Activated naive CD4-positive, alpha-beta T cell (primary cell): ENCODE data around the gene ITGB4.
A peak's percentile ranks its signal among the peaks of the same experiment; 100 is the strongest.

Experiments
- DNase-seq, 4 experiments: peaks; one replicate each; lab custom pipeline; 2025; lab: John Stamatoyannopoulos, UW

The ITGB4 gene

DNA sequence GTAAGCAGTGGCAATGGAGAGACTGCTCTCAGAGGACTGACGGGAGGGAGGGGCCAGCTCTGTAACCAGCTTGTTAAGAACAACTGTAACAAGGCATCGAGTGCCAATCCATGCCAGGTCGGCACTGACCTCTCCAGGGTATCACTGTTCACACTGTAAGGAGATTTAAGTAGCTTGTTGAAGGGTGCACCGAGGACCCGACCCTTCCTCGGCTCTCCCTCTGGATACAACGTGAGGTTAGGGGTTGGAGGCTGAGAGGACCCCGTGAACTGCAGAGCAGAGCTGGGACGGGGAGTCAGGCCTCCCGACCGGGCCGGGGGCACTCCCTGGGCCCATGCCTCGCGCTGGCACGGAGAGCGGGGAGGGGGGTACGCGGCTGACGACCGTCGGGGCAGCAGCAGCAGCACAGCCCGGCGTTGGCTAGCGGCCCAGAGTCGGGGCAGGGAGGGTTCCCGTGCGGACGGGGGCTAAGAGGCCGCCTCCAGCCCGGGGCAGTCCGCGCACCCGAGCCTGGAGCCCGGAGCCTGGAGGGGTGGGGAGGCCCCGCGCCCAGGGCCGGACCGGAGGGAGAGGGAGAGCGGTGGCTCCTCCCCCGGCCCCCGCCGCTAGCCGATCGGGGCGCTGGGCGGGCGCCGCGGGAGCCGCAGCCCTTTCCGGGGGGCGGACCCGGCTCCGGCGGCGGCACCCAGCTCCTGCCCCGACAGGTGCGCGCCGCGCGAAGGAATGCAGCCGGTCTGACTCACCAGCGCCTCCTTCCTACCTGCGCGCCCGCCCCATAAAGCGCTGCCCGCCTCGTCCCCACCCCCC lies at the start of gene ITGB4:
Gene ITGB4, plus strand, starts transcription at position 804 of the 807 bp plus-strand sequence. CDS start 3,245 bp downstream, outside the sequence.
- DNase-seq: peak in 2 of 4 experiments; percentile 35 to 66

DNA sequence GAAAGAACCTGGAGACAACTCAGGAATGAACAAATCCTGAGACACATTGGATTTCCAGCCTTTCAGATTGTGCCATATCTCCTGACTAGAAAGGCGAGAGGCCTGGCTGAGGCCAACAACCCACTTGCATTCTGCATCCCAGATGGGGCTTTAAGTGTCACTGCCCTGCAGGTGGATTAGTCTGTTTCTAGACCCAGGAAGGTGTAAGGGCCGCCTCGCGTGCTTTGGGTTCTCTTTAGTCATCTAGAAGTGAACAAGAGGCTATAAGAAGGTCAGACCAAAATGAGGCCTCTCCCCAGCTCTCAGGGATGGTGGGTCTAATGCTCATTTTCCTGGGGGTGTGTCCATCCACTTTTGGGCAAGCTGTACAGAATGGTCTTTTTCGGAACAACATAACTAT lies 49.2 kb upstream of the ITGB4 start:
- no peak for DNase-seq

DNA sequence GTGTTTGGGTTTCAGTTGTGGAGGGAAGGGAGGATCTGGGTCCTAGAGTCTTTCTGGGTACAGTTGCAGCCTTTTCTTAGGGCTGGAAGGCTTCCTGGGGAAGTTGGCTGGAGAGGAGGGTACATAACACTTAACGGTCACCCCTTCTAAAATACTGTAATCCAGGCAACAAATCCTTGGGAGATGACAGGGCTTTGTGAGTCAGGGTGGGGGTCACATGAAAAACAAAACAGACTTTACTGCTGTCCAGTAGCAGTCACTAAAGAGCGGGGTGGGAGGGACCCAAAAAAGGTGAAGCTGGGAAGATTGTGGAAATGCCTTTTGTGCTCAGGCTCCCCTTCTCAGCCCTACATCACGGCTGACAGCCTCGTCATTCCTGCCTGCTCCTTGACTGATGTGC lies 47.8 kb upstream of the ITGB4 start:
- no peak for DNase-seq

DNA sequence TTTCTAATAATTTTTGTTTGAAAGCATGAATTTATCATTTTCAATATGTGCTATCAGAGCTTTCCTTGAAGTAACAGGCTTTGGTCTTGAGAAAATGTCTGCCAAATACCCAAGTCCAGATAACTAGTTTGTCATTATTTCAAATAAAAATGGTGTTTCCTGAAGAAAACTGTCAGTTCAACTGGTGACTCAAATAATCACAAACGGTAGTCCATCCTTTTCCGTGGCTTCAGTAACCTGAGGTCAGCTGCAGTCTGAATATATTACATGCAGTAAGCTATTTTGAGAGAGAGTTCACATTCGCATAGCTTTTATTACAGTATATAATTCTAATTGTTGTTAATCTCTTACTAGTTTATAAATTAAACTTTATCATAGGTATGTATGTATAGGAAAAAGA lies 44.8 kb upstream of the ITGB4 start:
- no peak for DNase-seq

DNA sequence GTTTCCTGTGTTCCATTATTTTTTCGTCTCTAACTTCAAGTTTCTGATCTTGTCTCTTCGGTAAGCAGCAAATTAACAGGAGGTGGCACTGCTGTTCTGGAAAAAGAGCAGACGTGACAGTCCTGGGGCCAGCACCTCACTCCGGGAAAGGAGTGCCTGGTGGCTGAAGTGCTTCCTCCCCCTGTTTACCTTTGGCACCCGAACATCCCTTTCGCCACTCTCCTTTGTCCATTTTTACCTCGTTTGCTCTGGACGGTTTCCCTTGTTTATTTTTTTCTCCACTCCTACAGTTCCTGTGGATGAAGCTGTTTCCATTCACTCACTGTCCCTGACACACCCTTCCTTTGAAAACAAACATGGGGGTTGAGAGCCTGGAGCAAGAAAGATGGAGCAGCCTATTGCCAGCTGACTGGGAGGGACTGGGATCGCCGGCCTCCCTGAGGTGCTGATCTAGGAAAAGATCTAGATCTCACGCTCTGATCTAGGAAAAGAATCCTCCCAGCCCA lies 41.5 kb upstream of the ITGB4 start:
- no peak for DNase-seq

DNA sequence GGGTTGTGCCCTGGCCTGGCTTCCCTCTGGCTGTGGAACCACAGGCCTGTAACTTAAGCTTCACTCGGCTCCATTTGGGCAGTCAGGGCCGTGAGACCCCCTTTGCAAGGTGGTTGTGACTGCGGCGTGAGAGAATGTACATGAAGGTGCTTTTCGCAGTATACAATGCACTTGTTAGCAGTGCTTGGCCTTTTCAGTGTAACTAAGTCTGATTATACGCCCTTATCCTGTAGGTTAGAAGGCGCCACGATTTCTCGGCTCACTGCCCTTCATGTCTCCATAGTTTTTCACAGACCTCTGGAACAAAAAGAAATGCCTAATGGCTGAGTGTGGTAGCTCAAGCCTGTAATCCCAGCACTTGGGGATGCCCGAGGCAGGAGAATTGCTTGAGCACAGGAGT lies 40.8 kb upstream of the ITGB4 start:
- DNase-seq: no peak

DNA sequence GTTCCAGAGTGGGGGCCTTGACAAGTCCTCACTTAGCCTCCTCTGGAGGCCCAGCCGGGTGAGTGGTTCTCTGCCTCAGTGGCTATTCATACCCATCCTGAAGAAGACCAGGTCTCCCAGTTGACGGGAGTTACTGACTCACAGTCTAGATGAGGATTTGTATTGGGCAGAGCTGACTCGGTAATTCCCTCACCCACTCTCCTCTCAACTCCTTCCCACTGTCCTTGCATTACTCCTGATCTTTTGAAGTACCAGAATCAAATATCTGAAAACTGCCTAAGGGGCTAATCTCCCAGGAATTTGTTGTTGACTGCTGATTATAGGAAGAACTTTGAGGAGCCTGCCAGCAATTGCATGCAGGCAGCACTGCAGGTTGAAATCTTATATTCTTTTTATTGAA lies 40.0 kb upstream of the ITGB4 start:
- DNase-seq: no peak

DNA sequence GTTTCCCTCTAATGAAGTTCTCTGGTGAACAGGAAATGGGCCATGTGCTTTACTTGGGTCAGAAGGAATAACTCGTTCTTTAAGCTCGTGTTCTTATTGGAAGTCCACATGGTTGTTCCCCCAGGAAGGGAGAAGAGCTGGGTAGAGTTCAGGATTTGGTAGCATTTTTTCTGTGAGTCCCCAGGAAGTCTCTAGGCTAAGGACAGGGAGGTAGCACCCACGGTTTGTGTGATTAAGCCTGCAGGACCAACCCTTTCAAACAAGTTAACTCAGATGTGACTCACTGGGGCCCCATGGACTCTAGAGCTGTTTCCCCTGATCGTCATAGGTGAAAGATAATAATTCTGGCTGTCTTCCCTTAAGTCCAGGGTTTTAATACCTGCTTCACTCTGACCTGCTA lies 37.7 kb upstream of the ITGB4 start:
- no peak for DNase-seq

DNA sequence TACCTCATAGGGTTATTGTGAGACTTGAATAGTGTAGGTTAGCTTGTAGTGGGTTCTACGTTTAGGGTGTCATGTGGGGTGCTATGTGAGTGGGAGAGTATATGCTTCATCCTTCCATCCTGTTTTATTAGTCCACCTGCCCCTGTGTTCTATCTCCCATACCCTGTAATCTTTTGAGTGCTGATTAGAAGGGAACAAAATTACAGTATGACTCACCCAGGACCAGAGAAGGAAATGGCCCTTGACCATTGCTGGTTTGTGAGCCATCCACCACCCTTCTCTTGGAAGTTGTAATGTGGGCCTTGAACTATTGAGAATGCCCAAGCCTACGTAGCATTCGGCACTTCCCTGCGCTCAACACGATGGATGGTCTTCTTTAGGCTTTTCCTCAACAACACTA lies 37.0 kb upstream of the ITGB4 start:
- DNase-seq: no peak

DNA sequence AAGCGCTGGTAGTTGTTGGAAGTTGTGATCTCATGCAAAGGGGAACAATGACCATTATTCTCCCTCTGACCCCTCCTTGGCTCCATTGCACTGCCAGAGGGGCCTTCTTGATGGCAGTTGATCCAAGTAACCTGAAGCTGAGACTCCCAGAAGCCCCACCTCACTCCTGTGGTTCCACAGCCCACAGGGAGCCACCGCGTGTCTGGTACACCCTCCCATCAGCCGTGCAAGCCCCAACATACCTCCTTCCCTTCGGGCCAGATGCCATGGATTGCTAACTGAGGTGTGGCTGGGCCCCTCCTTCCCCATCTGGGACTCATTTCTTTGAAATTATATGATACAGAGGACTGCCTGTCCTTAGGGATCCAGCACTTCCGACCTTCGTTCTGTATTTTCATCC lies 36.3 kb upstream of the ITGB4 start:
- DNase-seq: no peak

DNA sequence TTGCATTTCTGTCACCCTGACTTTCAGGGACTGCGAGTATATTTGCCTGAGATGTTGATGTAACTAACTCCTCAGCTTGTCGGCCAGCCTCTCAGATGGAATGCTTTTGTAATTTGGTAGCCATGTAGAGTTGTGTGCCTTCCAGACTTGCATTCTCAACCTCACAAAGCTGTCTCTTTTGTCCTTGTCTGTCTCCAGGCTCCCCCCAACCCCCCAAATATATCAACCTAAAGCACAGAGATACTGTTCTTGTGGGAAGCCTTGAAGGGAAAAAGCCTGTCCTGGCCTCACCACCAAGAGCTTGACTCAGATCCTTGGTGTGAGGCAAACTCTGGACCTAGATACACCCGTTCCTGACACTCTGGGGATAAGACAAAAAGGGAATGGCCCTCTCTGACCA lies 35.8 kb upstream of the ITGB4 start:
- no peak for DNase-seq

DNA sequence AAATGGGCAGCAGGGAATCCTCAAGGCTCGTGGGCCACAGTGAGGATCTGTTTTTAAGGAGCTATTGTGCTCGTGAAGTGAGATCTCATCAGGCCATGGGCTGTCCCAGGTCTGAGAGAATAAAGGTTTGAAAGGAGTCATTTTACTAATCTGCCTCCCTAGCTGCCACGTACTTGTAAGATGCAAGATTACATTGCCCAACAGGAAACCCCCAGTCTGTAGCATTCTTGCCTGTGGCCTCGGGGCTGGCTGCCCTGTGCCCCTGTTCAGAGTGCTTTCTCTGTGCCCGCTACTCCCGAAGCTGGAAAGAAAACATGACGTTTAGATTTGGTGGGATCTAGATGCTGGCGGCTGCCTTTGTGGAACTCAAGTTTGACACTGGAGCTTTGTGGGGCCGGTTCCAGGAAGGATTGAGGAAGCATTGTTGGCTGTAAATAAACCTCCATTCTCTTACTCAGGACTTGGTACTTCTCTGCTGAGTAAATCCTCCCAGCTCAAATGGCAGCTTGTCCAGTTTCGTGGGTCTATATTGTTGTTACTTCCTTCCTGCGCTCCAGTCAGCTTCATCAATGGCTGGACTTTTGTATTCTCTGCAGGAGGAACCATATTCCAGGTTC lies 32.9 kb upstream of the ITGB4 start:
- no peak for DNase-seq

DNA sequence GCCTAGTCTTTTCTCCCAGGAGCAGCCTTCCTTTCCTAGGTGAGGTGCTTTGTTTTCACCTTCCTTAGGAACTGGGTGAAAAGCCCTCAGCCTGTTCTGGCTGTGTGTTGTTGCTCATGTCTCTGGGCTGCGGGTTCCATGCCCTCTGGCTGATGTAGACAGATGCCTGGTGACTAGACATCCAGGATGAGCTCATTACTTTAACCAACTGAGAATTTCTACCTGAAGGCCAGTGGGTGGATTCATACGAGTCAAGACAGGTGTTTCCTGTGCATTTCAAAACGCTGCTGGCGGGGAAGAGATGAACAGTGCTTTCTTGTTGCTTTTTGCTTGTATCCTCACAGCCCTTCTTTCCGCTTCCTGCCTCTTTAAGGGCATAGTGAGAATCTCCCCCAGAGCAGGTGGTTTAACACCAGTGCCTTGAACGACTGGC lies 31.8 kb upstream of the ITGB4 start:
- peak in 2 of 4 experiments; percentile 18 to 31 for DNase-seq

DNA sequence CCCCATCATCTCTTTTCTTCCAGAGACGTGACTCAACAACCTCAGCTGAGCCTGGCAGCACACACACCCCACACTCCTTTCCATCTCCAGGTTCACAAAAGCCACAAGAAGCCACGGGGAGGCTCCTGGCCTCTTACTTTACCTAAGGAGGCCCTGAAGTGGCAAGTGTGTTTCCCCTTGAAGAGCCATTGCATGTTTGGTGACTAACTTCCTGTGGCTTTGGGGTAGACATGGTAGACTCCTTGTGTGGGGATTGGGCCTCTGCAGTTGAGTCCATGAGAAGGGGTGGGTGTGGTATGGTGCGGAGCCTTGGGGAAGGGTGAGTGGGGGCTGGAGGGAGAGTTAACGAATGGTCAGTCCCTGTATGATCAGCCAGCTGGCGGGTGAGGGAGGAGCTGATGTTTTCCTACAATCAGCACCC lies 29.9 kb upstream of the ITGB4 start:
- no peak for DNase-seq

DNA sequence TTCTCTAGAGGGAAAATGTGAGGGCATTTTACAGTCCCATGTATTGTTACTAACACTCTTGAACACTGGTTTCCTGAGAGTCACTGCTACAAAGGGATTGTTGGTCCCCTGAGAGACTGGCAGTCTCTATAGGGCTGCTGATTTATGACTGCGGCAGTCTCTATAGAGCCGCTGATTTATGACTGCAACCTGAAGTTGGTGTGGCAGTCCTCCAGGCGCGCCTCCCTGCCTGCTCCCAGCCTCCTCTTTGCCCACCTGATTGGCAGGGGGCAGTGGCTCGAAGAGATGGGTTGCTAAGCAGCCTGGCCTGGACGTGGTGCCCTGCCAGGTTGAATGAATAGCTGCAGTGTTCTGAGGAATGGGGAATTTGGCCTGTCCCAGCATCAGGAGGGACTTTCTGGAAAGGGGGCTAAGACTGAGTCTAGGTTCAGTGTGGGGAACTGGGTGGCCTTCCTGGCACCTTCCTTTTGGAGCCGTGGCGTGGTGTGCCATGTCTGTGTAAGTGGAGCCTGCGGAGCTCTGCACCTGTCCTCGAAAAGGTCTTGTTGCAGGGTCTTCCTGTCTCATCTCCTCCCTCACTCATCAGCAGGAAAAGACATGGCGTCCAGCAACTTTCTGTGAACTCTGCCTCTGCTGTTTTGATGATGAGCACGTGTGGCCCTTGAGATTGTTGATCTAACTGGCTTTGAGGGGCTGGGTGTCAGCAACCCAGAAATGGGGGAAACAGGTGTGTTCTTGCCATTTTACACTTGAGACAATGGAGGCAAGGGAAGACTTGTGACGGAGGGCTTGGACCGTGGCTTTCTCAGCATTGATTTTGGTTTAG lies 29.2 kb upstream of the ITGB4 start:
- no peak for DNase-seq

DNA sequence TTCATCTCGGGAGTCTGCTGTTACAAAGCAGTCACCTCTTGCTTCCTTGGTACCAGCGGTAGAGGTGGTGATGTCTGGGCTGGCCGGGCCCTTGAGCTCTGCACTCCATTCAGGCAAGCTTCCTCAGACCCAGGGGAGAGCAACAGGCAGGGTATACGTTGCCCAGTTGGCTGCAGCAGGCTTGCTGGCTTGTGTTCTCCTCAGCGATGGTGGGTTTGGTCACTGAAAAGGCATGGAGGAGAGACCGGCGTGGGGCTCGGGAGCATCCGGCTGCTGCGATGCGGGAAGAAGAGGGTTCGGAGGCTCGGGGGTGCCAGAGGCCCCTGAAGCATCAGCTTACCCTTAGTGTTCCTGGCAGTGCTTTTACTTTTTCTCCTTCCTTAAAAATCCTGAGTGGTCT lies 28.3 kb upstream of the ITGB4 start:
- DNase-seq: no peak

DNA sequence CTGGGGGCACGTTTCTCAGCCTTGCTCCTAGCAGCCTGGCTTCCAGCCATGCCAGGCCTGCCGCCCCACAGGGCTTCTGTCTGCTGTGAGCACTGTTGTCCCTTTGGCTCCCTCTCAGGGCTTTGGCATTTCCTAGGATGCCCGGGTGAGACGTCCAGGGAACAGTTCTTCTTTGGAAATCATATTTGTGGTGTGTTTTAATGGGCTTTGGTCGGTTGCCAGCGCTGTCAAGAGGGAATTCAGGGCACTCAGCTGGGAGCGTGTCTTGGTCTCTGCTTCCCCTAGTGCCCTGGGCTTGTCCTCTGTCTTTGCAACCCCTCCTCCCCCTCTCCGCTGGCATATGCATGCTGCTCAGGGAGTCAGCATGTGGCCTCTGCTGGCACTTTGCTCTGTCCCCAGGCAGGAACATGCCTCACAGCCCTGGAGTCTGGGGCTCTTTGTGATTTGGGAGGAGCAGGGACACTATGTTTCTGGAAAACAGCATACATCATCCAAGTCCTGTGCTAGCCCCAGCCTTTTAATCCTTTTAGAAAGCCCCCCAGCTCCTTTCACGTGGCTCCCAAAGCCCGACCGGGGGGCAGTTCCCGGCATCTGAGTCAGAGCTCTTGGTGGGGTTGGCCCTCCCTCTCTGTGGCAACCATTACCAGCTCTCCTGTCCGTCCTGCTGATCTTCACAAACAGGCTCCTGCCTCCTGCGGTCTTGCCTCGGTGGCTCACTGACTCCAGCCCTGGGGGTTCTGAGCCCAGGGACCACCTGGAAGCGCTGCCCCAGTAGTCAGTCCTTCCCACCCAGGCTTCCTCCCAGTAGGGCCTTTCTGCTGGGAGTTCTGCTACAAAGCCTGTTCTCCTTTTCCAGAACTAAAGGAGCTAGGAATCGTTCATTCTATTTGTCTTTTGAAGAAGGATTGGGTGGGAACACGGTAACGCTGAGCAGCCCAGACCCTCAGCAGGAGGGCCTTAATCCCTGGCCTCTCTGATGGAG lies 27.5 kb upstream of the ITGB4 start:
- DNase-seq: no peak

DNA sequence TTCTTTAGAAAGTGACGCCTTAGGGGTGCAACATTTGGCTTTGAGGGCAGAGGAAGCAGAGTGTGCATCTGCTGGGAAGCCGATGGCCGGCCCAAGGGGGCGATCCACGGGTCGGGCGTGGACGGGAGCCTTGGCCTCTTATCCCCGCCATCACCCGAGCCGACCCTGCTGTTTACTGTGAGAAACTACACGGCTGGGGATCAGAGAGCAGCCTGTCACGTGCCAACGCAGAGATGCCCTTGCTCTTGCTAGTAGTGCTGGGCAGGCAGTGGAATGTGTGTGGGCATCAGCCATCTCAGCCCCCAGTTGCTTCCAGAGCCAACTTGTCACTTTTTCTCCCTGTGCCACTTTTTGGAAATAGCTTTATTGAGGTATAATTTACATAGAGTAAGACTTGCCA lies 26.7 kb upstream of the ITGB4 start:
- DNase-seq: no peak

DNA sequence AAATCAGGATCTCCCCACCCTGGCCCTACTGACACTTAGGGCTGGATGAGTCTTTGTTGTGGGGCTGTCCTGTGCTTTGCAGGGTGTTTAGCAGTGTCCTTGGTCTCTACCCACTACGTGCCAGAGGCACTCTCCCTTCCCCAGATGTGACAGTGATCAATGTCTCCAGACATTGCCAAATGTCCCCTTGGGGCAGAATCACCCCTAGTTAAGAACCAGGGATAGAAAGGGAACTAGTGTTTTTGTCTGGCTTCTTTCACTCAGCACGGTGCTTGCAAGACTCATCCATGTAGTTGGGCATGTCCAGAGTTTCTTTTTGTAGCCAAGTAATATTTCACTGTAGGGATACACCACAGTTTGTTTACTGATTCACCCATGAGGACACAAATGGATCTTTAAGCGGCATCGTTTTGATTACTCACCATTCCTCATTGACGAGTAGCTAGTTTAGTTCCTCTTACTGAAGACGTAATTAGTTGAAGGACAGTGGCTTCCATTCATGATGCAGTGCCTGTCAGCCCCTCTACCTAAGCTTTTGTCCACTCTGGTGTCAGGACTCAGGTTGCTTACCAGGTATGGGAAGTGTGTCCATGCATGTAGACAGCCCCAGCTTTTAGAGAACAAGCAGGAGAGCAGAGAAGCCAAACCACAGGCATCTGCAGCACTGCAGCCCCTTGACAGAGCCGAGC lies 26.0 kb upstream of the ITGB4 start:
- DNase-seq: no peak

DNA sequence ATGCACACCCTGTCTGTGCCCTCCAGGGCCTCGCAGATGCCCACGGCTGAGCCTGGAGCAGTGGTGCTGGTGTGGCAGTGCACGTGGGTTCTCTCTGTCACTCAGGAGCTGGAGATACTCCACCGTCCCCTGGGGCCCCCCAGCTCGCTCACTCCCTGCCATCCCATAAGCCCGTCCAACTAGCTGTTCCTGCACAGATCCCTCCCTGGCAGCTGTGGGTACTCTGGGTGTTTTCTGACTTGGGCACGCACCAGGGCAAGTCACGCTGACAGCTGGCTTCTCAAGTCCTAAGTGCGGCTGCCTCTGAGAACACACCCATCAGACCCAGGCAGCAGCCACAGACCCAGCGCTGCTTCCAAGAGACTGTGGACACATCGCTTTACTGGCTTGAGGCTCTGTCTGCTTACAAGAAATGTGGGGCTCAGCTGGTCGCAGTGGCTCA lies 25.4 kb upstream of the ITGB4 start:
- DNase-seq: no peak
